Subcutaneous abdominal adipose tissue (tissue), 5 donors: ENCODE results near the gene EPHA1.

Experiments used
- H3K27ac ChIP-seq: one replicate; pipeline ENCODE4 v1.7.0; 2013; ENCODE audit warnings: low read depth, mild to moderate bottlenecking, inconsistent platforms, low read length, moderate library complexity
- H3K27me3 ChIP-seq, 5 donors: one replicate each; pipeline ENCODE4 v1.7.0; 2013; ENCODE audit warnings: low read length in 5 of 5, inconsistent platforms in 1 of 5; ENCODE audit not compliant: control insufficient read depth in 5 of 5, insufficient read depth in 4 of 5
- H3K36me3 ChIP-seq, 5 donors: one replicate each; pipeline ENCODE4 v1.7.0; 2013; ENCODE audit warnings: low read length in 5 of 5; ENCODE audit not compliant: control insufficient read depth in 5 of 5, insufficient read depth in 5 of 5
- H3K4me1 ChIP-seq, 5 donors: one replicate each; pipeline ENCODE4 v1.7.0; 2013; ENCODE audit warnings: low read length in 5 of 5, mild to moderate bottlenecking in 3 of 5, moderate library complexity in 1 of 5; ENCODE audit not compliant: control insufficient read depth in 5 of 5, insufficient read depth in 5 of 5
- H3K4me3 ChIP-seq, 5 donors: one replicate each; pipeline ENCODE4 v1.7.0; 2013; ENCODE audit warnings: low read length in 5 of 5, low read depth in 1 of 5
- H3K9ac ChIP-seq, 5 donors: one replicate each; pipeline ENCODE4 v1.7.0; 2013; ENCODE audit warnings: low read length in 5 of 5, mild to moderate bottlenecking in 4 of 5, moderate library complexity in 3 of 5
- H3K9me3 ChIP-seq, 5 donors: one replicate each; pipeline ENCODE4 v1.7.0; 2013; ENCODE audit warnings: low read length in 5 of 5; ENCODE audit not compliant: control insufficient read depth in 5 of 5
- donor health status: healthy.
- donor health status: healthy.
- donor health status: healthy.
- donor health status: healthy.
- donor health status: healthy.

Gene EPHA1

GRCh38 chr7:143383642-143383957 lies 25.1 kb downstream of the EPHA1 start:
- Histone ChIP-seq H3K9me3 (no peaks in the 10 kb centered on the region), H3K27ac (peak overlapping the region; percentile 35), H3K36me3 (peaks cover 0 to 37% (median 15%) of the 10 kb centered on the region in 5 donors), H3K9ac (no peak overlapping the region), H3K4me1 (peaks cover 9 to 76% (median 65%) of the 10 kb centered on the region in 5 donors), H3K27me3 (no peaks in the 10 kb centered on the region), H3K4me3 (peak overlapping the region; percentile 12 to 88 (median 36))

- Histone ChIP-seq H3K9ac (peak overlapping the region; percentile 22 to 94 (median 89)), H3K36me3 (peaks cover 0 to 31% (median 9%) of the 10 kb centered on the region in 5 donors), H3K27me3 (no peaks in the 10 kb centered on the region), H3K27ac (peak overlapping the region; percentile 90), H3K4me1 (peaks cover 9 to 76% (median 65%) of the 10 kb centered on the region in 5 donors), H3K4me3 (peak overlapping the region; percentile 74 to 88 (median 84)), H3K9me3 (no peaks in the 10 kb centered on the region)
These were observed 25.6 kb downstream of the EPHA1 start for GRCh38 chr7:143382791-143383641.

GRCh38 chr7:143382126-143382790 lies 26.4 kb downstream of the EPHA1 start:
- H3K4me1 ChIP-seq = peaks cover 9 to 72% (median 65%) of the 10 kb centered on the region in 5 donors
- no peaks in the 10 kb centered on the region for H3K27me3 ChIP-seq
- H3K4me3 ChIP-seq = peak overlapping the region; percentile 75 to 88 (median 84)
- H3K9me3 ChIP-seq = no peaks in the 10 kb centered on the region
- H3K27ac ChIP-seq = peak overlapping the region; percentile 90
- H3K9ac ChIP-seq = peak overlapping the region; percentile 22 to 94 (median 89)
- H3K36me3 ChIP-seq = peaks cover 0 to 24% (median 2%) of the 10 kb centered on the region in 5 donors

- H3K9me3 ChIP-seq = no peaks in the 10 kb centered on the region
- peak overlapping the region; percentile 75 to 88 (median 84) for H3K4me3 ChIP-seq
- no peaks in the 10 kb centered on the region for H3K27me3 ChIP-seq
- peak overlapping the region; percentile 22 to 94 (median 89) for H3K9ac ChIP-seq
- peaks cover 0 to 18% (median 2%) of the 10 kb centered on the region in 5 donors for H3K36me3 ChIP-seq
- peaks cover 9 to 65% (median 60%) of the 10 kb centered on the region in 5 donors for H3K4me1 ChIP-seq
- H3K27ac ChIP-seq = peak overlapping the region; percentile 90
These were observed 27.1 kb downstream of the EPHA1 start for GRCh38 chr7:143381427-143382125.

GRCh38 chr7:143380646-143381426 lies 27.8 kb downstream of the EPHA1 start, which contains the start of gene ZYX:
Gene ZYX (plus strand): TSS chr7:143381345. CDS start chr7:143381572, 227 bp downstream.
- H3K9me3 ChIP-seq = no peaks in the 10 kb centered on the region
- peaks cover 9 to 60% (median 56%) of the 10 kb centered on the region in 5 donors for H3K4me1 ChIP-seq

GRCh38 chr7:143380260-143380645 lies 28.4 kb downstream of the EPHA1 start:
- no peaks in the 10 kb centered on the region for H3K9me3 ChIP-seq
- H3K27me3 ChIP-seq = no peaks in the 10 kb centered on the region
- H3K27ac ChIP-seq = peak overlapping the region; percentile 96
- peaks cover 0 to 14% (median 2%) of the 10 kb centered on the region in 5 donors for H3K36me3 ChIP-seq
- H3K9ac ChIP-seq = peak overlapping the region; percentile 81 to 98 (median 93)
- H3K4me1 ChIP-seq = peaks cover 8 to 60% (median 50%) of the 10 kb centered on the region in 5 donors
- H3K4me3 ChIP-seq = peak overlapping the region; percentile 63 to 88 (median 84)

More at GRCh38 chr7:143380646-143381426, 27.8 kb downstream of the EPHA1 start, which contains the start of gene ZYX:
- H3K4me3 ChIP-seq = peak within 1 kb of the TSS; percentile 75 to 88 (median 84)
- no peaks in the 10 kb centered on the region for H3K27me3 ChIP-seq
- peak within 1 kb of the TSS; percentile 81 to 98 (median 93) for H3K9ac ChIP-seq
- H3K27ac ChIP-seq = peak within 1 kb of the TSS; percentile 96
- H3K36me3 ChIP-seq = peaks cover 0 to 15% (median 2%) of the 10 kb centered on the region in 5 donors

- Histone ChIP-seq H3K27ac (peak overlapping the region; percentile 96), H3K27me3 (no peaks in the 10 kb centered on the region), H3K36me3 (peaks cover 0 to 10% (median 0%) of the 10 kb centered on the region in 5 donors), H3K4me3 (peak overlapping the region; percentile 63 to 88 (median 84)), H3K9me3 (no peaks in the 10 kb centered on the region), H3K4me1 (peaks cover 7 to 60% (median 48%) of the 10 kb centered on the region in 5 donors), H3K9ac (peak overlapping the region; percentile 52 to 98 (median 93))
These were observed 28.9 kb downstream of the EPHA1 start for GRCh38 chr7:143379611-143380259.

- Histone ChIP-seq H3K4me1 (peaks cover 0 to 48% (median 16%) of the 10 kb centered on the region in 5 donors), H3K4me3 (no peak overlapping the region), H3K9me3 (no peaks in the 10 kb centered on the region), H3K27ac (no peak overlapping the region), H3K36me3 (no peaks in the 10 kb centered on the region), H3K9ac (no peak overlapping the region), H3K27me3 (no peaks in the 10 kb centered on the region)
These were observed 32.3 kb downstream of the EPHA1 start for GRCh38 chr7:143376396-143376795.
